Measurements from ENCODE around the gene TRIM37. TPM values are rescaled to one million over a fixed set of nuclear protein-coding genes. Genes with fewer than 3 reads are reported as not detected.

Gene TRIM37
- polyA plus RNA-seq, 3 donors: 25.2 to 31.1 (median 27.7) TPM

DNA sequence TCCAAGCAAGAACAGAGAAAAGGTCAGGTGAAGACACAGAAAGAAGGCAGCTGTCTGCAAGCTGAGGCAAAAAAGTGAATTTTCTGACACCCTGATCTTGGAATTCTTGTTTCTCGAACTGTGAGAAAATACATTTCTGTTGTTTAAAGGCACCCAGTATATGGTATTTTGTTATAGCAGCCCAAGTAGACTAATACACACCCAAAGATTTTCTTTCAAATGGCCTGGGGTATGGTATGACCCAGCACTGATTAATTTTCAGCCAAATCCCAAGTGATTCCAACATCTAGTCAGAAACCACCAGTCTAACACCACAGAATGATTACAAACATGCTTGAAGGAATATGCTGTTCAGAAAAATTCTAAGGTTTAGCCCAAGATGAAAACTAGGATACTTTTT is 36.8 kb downstream of the TRIM37 start:
- no peak for DNase-seq (ENCODE audit: extremely low read depth in 1 of 11, low read depth in 9 of 11, low spot score in 4 of 11)

DNA sequence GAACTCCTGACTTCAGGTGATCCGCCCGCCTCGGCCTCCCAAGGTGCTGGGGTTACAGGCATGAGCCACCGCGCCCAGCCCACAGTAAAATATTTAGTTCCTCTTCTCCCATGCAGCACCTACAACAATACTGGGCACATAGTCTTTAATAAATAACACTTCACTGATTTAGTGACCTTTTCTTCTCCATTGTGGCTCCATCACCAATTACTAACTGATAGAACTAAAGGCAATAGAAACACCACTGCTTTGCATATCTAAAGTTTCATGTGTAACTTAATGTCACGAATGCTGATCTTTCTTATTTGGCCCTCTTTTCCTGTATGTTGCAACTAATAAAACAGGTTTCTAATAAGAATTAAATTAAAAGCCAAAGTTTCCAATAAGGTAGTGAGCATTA is 38.9 kb downstream of the TRIM37 start:
- no peak for DNase-seq (ENCODE audit: extremely low read depth in 1 of 11, low read depth in 9 of 11, low spot score in 4 of 11)

DNA sequence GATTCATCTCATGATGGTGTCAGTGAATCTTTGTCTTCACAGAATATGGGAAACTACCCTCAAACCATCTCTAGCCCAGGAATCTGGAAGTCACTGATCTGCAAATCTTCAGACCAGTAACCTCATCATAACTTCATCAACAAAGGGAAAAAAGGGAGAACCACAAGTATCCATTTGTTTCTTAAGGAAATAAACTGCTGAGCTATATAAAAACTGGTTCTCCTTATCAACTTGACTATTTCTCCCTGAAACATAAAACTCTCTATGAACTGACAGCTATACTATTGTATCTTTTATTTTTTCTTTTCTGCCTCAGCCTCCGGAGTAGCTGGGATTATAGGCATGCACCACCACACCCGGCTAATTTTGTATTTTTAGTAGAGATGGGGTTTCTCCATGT is 39.3 kb downstream of the TRIM37 start:
- DNase-seq (ENCODE audit: extremely low read depth in 1 of 11, low read depth in 9 of 11, low spot score in 4 of 11): no peak

DNA sequence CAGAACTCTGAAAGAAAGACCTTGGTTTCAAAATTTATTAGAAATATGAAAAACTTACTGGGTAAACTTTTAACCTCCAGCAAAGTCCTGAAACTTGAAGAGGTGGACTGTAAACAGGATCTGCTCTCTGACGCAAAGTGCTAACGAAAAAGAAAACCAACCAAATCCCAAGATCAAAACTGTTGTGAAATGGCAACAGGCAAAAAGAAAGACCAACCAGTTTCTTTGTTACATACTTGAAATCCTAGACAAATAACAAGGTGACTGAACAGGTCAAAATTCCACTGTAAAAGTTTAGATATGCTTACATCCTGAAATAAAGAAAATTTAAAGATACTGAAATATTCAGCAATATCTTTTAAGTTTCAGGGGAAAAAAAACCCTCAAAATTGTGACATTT is 44.2 kb downstream of the TRIM37 start:
- DNase-seq (ENCODE audit: extremely low read depth in 1 of 11, low read depth in 9 of 11, low spot score in 4 of 11): no peak

DNA sequence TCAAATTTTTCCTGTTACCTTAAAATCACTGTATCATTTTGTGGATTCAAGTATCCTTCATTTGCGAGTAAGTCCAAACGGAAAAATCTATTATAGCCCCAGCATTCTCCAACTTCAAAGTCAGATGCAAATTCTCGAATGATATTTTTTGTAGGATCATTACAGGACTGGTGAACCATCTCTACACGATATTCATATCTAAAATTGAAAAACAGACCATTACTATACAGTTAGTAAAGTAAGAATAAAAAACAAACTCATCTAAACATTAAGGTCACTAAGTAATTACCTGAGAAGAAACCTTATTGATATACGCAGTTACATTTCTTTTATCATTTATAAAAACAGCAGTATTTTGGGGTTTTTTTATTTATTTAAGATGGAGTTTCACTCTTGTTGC is 49.8 kb downstream of the TRIM37 start:
- no peak for DNase-seq (ENCODE audit: extremely low read depth in 1 of 11, low read depth in 9 of 11, low spot score in 4 of 11)

DNA sequence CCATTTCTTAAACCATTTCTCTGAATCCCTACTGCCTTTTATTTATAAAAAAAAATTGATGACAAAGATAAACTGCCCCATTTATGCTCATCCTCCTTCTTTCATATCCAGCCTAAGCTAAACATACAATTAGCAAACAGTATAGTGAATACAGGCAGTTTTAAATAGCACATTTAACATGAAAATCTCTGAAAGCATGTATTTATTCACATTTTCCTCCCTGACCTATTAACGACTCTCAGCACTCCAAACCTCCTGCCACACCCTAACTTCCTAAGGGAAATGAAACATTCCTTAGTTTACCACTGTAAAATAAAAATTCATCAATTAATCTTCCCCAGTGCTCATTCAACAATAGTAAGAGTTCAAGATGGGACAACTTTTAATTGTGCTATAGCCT is 56.9 kb downstream of the TRIM37 start:
- no peak for DNase-seq (ENCODE audit: extremely low read depth in 1 of 11, low read depth in 9 of 11, low spot score in 4 of 11)

DNA sequence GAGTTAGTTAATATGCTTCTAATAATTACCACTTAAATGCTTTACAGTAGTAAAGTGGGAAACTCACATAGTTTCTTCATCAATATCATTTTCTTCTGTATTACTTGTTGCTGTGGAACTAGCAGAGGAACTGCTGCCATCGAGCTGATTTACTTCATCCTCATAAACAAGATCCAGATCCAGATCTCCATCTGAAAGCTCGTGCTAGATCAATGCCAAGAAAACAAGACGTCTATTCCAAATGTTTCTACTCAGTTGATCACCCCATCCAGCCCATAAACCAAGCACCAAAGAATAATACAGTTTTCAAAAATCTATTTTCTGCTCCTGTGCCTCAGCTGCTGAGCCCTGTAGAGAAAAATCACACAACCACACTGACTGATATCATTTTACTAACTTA is 59.1 kb downstream of the TRIM37 start:
- DNase-seq (ENCODE audit: extremely low read depth in 1 of 11, low read depth in 9 of 11, low spot score in 4 of 11): no peak

DNA sequence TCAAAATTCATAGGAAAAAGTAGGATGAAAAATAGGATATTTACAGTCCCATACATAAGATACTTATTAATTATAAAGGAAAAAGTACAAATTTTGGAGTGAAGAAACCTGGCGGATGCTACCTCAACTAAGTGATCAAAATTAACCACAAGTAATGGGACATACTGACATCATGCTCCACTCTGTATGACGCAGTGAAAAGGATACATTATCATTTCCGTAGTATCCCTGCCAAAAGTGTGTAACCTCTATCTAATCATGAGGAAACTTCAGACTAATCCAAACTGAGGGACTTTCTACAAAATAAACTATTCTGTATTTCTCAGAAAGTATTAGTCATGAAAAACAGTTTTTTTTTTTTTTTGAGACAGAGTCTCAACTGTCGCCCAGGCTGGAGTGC is 60.5 kb downstream of the TRIM37 start:
- no peak for DNase-seq (ENCODE audit: extremely low read depth in 1 of 11, low read depth in 9 of 11, low spot score in 4 of 11)

DNA sequence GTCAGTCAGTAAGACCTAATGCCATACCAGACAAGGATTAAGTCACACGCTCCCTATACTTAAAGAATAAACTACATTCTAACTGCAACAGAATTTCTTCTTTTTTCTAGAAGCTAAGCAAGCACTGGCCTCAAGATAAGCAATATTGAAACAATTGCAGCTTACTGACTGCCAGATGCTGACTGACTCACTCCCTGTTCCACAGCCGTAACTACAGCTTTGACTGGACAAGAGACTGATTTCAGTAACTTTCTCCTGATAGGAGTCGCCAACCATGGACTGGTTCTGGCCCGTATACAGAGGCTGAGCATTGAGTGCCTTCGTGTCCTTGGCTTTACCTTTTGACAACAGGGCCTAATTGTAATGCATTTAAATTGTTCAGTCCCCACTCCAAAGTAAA is 67.9 kb downstream of the TRIM37 start:
- no peak for DNase-seq (ENCODE audit: extremely low read depth in 1 of 11, low read depth in 9 of 11, low spot score in 4 of 11)

DNA sequence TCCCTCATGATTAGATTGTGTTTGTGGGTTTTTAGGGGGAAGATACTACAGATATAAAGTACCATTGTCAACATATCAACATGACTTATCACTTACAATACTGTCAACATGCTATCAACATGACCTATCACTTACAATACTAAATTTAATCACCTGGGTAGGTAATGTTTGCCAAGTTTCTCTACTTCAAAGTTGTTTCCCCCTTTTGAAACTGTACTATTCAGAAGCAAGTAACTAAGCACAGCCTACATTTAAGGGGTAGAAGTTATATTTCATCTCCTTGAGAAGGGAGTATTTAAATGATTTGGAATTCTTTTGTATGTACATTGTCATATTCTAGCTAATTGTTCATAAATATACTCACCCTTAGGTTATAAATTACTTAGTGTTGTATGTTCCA is 68.7 kb downstream of the TRIM37 start:
- DNase-seq (ENCODE audit: extremely low read depth in 1 of 11, low read depth in 9 of 11, low spot score in 4 of 11): no peak

DNA sequence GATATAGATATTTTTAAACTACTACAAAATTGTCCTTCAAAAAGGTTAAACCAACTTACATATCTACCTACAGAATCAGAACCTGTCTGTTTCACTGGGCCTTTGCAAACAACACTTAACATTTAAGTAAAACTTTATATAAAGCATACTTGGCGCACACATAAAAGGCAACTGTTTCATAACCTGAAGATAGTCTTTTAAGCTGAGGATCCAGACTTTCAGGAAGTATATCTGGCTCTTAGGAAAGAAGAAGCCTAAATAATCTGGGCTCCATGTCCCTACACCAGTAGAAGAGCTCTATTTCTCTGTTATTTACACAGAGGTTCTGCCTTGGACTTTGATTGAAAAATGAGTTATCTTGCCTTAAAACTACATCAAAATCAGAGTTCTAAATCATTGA is 75.9 kb downstream of the TRIM37 start:
- DNase-seq (ENCODE audit: extremely low read depth in 1 of 11, low read depth in 9 of 11, low spot score in 4 of 11): no peak

DNA sequence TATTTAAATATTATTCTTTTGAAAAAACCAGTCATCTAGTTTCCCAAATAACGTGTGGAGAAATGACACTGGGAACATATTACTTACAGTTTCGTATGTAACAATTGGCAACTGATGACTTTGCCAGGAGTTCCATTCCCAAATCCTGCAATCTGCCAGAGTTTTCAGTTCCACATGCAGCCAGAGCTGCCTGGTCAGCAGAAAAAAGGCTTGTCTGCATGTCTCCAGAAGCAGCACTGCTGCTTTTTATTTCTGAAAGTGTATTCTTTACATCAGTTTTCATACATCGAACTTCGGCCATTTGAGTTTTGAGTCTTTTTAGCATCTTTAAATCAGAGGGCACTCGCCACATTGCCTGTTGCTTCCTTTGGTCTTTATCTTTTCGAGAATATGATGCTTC is 78.4 kb downstream of the TRIM37 start:
- DNase-seq (ENCODE audit: extremely low read depth in 1 of 11, low read depth in 9 of 11, low spot score in 4 of 11): no peak

DNA sequence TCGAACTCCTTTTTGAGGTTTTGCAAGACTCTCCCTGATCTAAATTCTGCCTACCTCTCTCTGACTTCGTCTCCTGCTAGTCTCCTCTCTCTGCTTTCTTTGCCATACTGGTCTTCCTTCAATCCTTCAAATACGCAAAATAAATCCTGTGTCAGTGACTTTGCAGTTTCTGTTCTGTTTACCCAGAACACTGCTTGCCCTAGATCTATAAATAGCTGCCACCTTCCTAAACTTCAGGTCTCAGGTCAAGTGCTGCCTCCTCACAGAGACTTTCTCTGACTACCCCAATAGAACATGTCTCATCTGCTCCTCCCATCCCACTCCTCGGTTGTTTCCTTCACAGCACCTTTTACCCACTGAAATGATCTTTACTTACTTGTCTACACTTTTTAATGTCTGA is 78.9 kb downstream of the TRIM37 start:
- DNase-seq (ENCODE audit: extremely low read depth in 1 of 11, low read depth in 9 of 11, low spot score in 4 of 11): no peak

DNA sequence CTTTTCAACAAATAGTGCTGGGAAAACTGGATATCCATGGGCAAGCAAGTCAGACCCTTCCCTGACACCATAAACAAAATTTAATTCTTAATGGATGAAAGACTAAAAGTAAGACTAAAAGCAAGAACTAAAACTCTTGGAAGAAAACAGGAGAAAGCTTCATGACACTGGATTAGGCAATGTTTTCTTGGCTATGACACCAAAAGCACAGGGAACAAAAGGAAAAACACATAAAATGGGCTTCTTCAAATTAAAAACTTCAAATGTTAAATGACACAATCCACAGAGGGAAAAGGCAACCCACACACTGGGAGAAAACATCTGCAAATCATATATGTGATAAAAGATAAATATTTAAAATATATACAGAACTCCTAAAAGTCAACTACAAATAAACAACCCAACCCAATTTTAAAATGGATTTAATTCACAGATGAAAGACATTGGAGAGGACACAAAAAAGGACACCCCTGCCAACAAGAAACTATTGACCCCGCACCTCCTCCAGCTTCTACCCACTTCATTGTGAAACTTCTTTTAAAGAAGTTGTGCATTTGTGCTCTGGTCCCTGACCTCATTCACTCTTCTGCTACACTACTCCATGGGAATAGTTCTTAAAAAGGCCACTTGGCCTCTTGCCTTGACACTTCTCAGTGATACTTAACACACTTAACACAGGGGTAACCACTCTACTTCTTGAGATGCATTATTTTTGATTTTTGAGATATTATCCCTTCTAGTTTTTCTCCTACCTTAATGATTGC is 80.3 kb downstream of the TRIM37 start:
- DNase-seq (ENCODE audit: extremely low read depth in 1 of 11, low read depth in 9 of 11, low spot score in 4 of 11): no peak

DNA sequence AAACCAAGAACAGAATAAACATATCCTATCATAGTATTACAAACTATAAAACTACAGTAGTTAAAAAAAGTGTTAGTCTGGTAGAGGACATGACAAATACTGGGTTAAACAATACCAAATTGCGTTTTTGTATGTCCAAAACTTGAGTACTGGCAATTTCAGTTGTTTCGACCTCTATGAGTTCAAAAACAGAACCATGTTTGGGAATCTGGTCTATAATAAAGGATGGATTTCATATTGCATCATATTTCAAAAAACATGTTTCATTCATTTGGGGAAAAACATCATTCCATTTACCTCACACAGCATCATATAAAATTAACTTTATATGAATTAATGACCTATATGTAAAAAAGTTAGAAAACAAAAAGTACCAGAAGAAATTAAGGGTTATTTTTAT is 81.8 kb downstream of the TRIM37 start:
- DNase-seq (ENCODE audit: extremely low read depth in 1 of 11, low read depth in 9 of 11, low spot score in 4 of 11): no peak

DNA sequence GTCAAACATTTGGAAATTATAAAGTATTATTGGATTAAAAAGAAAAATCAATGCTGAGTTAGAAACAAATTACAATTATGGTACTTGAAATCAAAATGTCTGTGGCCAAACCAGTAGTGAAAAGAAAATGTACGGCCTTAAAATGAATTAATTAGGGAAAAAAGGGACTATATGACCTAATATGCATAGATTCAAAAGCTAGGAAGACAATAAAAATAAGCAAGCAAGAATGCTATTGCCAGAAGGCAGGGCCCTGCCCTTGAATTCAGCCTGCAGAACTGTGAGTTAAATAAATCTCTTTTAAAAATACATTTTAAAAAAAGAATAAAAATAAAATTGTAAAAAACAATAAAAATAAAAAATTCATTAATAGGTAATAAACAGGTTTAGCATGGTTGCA is 88.7 kb downstream of the TRIM37 start:
- no peak for DNase-seq (ENCODE audit: extremely low read depth in 1 of 11, low read depth in 9 of 11, low spot score in 4 of 11)

DNA sequence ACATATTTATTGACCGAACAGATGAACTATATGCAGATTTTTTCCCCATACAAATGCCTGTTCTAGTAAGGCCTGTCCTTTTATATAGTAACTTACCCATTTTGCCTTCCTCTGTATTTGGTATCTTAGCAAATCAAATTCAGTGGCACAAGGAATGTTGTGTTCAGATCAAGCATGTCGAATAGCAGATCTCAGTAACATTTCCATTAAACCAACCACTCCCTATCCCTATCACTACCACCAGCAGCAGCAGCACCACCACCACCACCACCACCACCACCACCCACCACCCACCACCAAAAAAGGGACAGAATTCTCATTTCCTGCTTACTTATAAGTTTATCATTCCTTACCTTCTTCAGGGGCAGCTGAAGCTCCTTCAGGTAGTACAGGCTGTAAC is 94.7 kb downstream of the TRIM37 start:
- no peak for DNase-seq (ENCODE audit: extremely low read depth in 1 of 11, low read depth in 9 of 11, low spot score in 4 of 11)

DNA sequence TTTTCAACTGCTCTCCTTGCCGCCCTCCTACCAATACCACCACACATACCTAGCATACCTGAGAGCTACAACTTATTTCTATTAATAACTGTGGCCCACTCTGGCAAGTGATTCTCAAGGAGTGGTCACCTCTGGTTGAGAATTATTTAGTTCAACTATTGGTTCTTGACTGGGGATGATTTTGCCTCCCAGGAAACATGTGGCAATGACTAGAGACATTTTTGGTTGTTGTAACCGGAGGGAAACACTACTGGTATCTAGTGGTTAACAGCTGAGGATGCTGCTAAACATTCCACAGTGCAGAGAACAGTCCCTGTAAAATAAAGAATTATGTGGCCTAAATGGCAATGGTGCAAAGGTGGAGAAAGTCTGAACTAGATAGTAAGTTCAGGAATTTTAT is 96.7 kb downstream of the TRIM37 start:
- DNase-seq (ENCODE audit: extremely low read depth in 1 of 11, low read depth in 9 of 11, low spot score in 4 of 11): no peak

DNA sequence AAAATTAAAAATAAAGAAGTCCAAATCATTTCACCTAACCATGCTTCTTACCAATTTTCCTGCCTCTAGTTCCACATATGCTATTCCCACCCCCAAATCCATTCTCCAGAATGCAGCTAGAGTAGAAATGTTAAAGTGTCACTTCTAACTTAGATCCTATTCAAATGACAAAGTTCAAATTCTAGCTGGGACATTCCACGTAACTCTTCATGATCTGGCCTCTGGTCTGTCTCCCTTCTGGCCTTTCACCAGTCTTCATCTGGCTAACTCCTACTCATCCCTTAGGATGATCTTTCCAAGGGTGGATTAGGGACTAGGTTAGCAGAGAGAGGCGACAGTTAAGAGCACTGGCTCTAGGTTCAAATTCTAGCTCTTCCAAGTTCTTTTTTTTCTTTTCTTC is 97.9 kb downstream of the TRIM37 start:
- DNase-seq (ENCODE audit: extremely low read depth in 1 of 11, low read depth in 9 of 11, low spot score in 4 of 11): no peak

DNA sequence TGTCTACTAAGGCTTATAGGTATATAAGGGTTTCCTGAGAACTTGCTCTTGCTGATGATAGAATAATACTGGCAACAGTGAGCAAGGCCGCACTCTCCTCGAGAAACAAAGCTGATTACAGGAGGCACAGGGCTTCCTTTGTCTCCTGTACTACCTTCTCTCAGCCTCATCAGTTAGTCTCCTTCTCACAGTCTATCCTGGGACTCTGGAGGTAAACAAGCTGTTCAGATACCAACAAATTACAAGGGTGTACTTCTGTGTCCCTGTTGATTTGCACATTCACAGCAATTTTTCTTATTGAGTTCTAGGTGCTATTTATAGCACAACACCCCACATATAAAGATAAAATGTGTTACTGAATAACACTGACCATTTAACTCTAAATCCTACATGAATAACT is 98.7 kb downstream of the TRIM37 start:
- DNase-seq (ENCODE audit: extremely low read depth in 1 of 11, low read depth in 9 of 11, low spot score in 4 of 11): no peak

DNA sequence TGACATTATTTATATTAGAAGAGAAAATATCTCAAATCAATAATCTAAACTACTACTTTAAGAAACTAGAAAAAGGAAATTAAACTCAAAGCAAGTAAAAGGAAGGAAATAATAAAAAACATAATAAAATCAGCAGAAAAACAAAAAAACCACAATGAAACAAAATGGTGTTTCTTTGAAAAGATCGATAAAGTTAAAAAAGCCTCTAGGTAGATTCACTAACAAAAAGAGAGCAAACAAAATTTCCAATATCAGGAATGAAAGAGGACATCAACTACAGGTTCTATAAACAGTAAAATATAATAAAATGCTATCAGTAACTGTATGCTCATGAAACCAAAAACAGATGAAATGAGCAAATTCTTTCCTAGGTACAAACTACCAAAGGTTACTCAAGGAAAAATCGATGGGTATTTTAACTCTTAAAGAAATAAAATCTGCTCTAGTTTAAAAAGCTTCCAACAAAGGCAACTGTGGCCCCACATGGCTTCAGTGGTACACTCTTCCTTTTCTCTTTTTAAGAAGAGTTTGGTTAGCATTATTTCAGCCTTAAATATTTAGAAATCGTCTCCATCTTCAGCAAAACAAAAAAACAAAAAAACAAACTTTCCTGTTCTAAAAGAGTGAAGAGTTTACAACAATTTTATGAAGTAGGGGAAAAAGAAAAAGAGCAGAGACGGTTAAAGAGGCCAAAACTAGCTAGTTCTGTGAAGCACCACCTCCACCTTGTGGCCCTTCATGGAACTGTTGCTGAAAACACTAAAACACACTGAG is 102.2 kb downstream of the TRIM37 start:
- peak; percentile 27 to 67 (median 52) for DNase-seq (ENCODE audit: extremely low read depth in 1 of 11, low read depth in 9 of 11, low spot score in 4 of 11)

Data from renal cortex interstitium (tissue), 11 donors.